Neural cell (in vitro differentiated cells): ENCODE results near the gene FAM20C. TPM values are rescaled to one million over a fixed set of nuclear protein-coding genes. Genes with fewer than 3 reads are reported as not detected.

ENCODE experiments used
- H2AFZ ChIP-seq: fragments of 200-600, 300-800 bp; sonication (generic), shearing (Covaris generic); 2 replicates; pipeline ENCODE4 v1.6.0; 2014; ENCODE audit warnings: low read depth, mild to moderate bottlenecking, antibody characterized with exemption, low read length, moderate library complexity
- H3F3A ChIP-seq: fragments of 200-600 bp; shearing (Covaris generic); 2 replicates; pipeline ENCODE4 v1.6.1; 2016; ENCODE audit warnings: mild to moderate bottlenecking, moderate library complexity, mixed read lengths, antibody characterized with exemption, low read length; ENCODE audit not compliant: insufficient read depth, poor library complexity, severe bottlenecking
- H3K27ac ChIP-seq: fragments of 200-600, 300-800 bp; sonication (generic), shearing (Covaris generic); 2 replicates; pipeline ENCODE4 v1.5.1; 2014; ENCODE audit warnings: mild to moderate bottlenecking, low read length, moderate library complexity
- H3K27me3 ChIP-seq: fragments of 300-800, 200-600 bp; sonication (generic), shearing (Covaris generic); 2 replicates; pipeline ENCODE4 v1.6.0; 2014; ENCODE audit warnings: mild to moderate bottlenecking, low read depth, low read length, moderate library complexity; ENCODE audit not compliant: insufficient read depth
- H3K36me3 ChIP-seq: fragments of 300-800, 200-600 bp; sonication (generic), shearing (Covaris generic); 2 replicates; pipeline ENCODE4 v1.5.1; 2014; ENCODE audit warnings: mild to moderate bottlenecking, antibody characterized with exemption, low read length, moderate library complexity; ENCODE audit not compliant: insufficient read depth
- H3K4me2 ChIP-seq: fragments of 300-800, 200-600 bp; sonication (generic), shearing (Covaris generic); 2 replicates; pipeline ENCODE4 v1.6.0; 2014; ENCODE audit warnings: mild to moderate bottlenecking, low read length
- H3K4me3 ChIP-seq: fragments of 300-800, 200-600 bp; sonication (generic), shearing (Covaris generic); 2 replicates; pipeline ENCODE4 v1.5.1; 2014; ENCODE audit warnings: mild to moderate bottlenecking, low read length, moderate library complexity
- H3K79me2 ChIP-seq: fragments of 200-600 bp; shearing (Covaris generic); replicated peaks from 2 replicates; pipeline ENCODE4 v1.6.0; 2014; ENCODE audit warnings: mild to moderate bottlenecking, low read length, moderate library complexity; ENCODE audit not compliant: insufficient read depth
- H3K9ac ChIP-seq: fragments of 300-800, 200-600 bp; sonication (generic), shearing (Covaris generic); 2 replicates; pipeline ENCODE4 v1.6.1; 2016; ENCODE audit warnings: mild to moderate bottlenecking, low read length, mixed read lengths
- H3K9me2 ChIP-seq: fragments of 200-600 bp; shearing (Covaris generic); 2 replicates; pipeline ENCODE4 v1.6.1; 2016; ENCODE audit warnings: mild to moderate bottlenecking, low read length, mixed read lengths; ENCODE audit not compliant: insufficient read depth
- H3K9me3 ChIP-seq: fragments of 200-600, 300-800 bp; sonication (generic), shearing (Covaris generic); 2 replicates; pipeline ENCODE4 v1.6.1; 2016; ENCODE audit warnings: mild to moderate bottlenecking, mixed run types, low read length, moderate library complexity, mixed read lengths
- H4K20me1 ChIP-seq: fragments of 200-600 bp; shearing (Covaris generic); 2 replicates; pipeline ENCODE4 v1.6.1; 2016; ENCODE audit warnings: mild to moderate bottlenecking, mixed run types; ENCODE audit not compliant: insufficient read depth
- EP300 ChIP-seq: fragments of 450-650 bp; conservative IDR thresholded peaks from 2 replicates; pipeline ENCODE4 v1.6.1; 2014; ENCODE audit warnings: antibody characterized with exemption, mild to moderate bottlenecking, moderate library complexity; ENCODE audit not compliant: poor library complexity, severe bottlenecking
- EZH2 ChIP-seq: fragments of 200-600, 300-800 bp; shearing (Covaris generic), sonication (generic); IDR thresholded peaks from 2 replicates; pipeline ENCODE4 v1.6.1; 2014; ENCODE audit warnings: antibody characterized with exemption, low read length, borderline replicate concordance, mild to moderate bottlenecking; ENCODE audit not compliant: insufficient read depth, poor library complexity, severe bottlenecking
- MXI1 ChIP-seq: fragments of 450-650 bp; conservative IDR thresholded peaks from 2 replicates; pipeline ENCODE4 v1.6.1; 2014; ENCODE audit warnings: antibody characterized with exemption, mild to moderate bottlenecking; ENCODE audit not compliant: poor library complexity, severe bottlenecking
- POLR2AphosphoS5 ChIP-seq: IDR thresholded peaks from 2 replicates; pipeline ENCODE4 v1.6.1; 2012
- RAD21 ChIP-seq: fragments of 450-650 bp; conservative IDR thresholded peaks from 2 replicates; pipeline ENCODE4 v1.6.1; 2014; ENCODE audit warnings: antibody characterized with exemption, mild to moderate bottlenecking, moderate library complexity
- SMC3 ChIP-seq: fragments of 450-650 bp; conservative IDR thresholded peaks from 2 replicates; pipeline ENCODE4 v1.6.1; 2014; ENCODE audit warnings: antibody characterized with exemption, mild to moderate bottlenecking, moderate library complexity; ENCODE audit not compliant: poor library complexity
- TAF1 ChIP-seq: IDR thresholded peaks from 2 replicates; pipeline ENCODE4 v1.6.1; 2012; ENCODE audit warnings: low read depth
- polyA plus RNA-seq: library from polyadenylated mRNA; depleted of rRNA; stranded (reverse); fragments of >200 nt; gene quantifications from 2 replicates; pipeline ENCODE4 v1.2.3, GENCODE V29; 2014
- TF ChIP-seq, protein P1 (sequence below): IDR thresholded peaks from 2 replicates; pipeline ENCODE4 v1.6.1; 2012; ENCODE audit warnings: borderline replicate concordance
- TF ChIP-seq, protein P2 (sequence below): fragments of 450-650 bp; IDR thresholded peaks from 2 replicates; pipeline ENCODE4 v1.5.1; 2014; ENCODE audit warnings: antibody characterized with exemption, mild to moderate bottlenecking, moderate library complexity; ENCODE audit not compliant: poor library complexity, severe bottlenecking

The FAM20C gene
- polyA plus RNA-seq, 1 donor from 2014 or later = 22.7 TPM

DNA sequence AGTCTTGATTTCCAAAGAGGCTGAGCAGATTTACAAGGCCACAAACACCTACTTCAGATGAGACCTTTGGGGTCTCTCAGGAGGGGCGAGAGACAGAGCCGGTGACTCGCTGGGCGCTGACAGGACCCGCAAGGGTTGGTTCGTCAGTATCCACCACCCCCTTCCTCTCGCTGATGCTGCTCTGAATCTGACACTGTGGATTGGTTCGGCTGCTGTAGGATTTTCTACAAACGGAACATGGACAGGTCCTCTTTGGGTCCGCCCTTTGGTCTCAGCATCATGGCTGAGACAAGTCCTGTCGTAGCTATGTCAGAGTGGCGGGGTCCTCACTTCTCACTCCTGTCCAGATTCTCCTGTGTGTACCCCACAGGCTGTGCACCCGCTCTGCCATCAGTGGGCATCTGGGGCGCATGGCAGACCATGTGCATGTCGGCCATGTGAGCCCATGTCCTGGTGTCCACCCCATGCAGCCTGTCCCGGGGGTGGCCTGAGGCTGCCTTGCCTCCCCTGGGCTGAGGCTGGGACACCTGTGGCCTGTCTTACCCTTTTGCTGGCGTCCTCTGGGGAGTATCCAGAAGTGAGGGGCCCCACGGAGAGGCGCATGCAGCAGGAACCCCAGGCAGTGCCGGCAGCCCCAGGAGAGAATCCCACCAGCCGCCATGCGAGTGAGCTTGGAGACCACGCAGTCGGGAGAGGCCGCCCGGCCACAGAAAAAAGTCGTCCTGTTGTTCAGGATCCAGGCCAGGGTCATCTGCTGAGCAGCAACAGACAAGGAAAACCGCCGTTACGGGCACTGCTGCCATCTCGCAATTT is 21.6 kb upstream of the FAM20C start:
- Histone ChIP-seq H3K9ac (no peak overlapping the region), H3K9me3 (no peaks in the 10 kb centered on the region), H3K36me3 (no peaks in the 10 kb centered on the region), H4K20me1 (no peaks in the 10 kb centered on the region), H2AFZ (no peak overlapping the region), H3K79me2 (no peaks in the 10 kb centered on the region), H3K27me3 (no peaks in the 10 kb centered on the region), H3F3A (no peaks in the 10 kb centered on the region), H3K4me3 (no peak overlapping the region), H3K4me2 (no peak overlapping the region), H3K9me2 (no peaks in the 10 kb centered on the region), H3K27ac (no peak overlapping the region)
- TF ChIP-seq SMC3 (no peak), EP300 (no peak), EZH2 (no peak), RAD21 (no peak), MXI1 (no peak), TAF1 (no peak), POLR2AphosphoS5 (no peak)
- TF ChIP-seq, protein P1, sequence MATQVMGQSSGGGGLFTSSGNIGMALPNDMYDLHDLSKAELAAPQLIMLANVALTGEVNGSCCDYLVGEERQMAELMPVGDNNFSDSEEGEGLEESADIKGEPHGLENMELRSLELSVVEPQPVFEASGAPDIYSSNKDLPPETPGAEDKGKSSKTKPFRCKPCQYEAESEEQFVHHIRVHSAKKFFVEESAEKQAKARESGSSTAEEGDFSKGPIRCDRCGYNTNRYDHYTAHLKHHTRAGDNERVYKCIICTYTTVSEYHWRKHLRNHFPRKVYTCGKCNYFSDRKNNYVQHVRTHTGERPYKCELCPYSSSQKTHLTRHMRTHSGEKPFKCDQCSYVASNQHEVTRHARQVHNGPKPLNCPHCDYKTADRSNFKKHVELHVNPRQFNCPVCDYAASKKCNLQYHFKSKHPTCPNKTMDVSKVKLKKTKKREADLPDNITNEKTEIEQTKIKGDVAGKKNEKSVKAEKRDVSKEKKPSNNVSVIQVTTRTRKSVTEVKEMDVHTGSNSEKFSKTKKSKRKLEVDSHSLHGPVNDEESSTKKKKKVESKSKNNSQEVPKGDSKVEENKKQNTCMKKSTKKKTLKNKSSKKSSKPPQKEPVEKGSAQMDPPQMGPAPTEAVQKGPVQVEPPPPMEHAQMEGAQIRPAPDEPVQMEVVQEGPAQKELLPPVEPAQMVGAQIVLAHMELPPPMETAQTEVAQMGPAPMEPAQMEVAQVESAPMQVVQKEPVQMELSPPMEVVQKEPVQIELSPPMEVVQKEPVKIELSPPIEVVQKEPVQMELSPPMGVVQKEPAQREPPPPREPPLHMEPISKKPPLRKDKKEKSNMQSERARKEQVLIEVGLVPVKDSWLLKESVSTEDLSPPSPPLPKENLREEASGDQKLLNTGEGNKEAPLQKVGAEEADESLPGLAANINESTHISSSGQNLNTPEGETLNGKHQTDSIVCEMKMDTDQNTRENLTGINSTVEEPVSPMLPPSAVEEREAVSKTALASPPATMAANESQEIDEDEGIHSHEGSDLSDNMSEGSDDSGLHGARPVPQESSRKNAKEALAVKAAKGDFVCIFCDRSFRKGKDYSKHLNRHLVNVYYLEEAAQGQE = no peak
- TF ChIP-seq, protein P2, sequence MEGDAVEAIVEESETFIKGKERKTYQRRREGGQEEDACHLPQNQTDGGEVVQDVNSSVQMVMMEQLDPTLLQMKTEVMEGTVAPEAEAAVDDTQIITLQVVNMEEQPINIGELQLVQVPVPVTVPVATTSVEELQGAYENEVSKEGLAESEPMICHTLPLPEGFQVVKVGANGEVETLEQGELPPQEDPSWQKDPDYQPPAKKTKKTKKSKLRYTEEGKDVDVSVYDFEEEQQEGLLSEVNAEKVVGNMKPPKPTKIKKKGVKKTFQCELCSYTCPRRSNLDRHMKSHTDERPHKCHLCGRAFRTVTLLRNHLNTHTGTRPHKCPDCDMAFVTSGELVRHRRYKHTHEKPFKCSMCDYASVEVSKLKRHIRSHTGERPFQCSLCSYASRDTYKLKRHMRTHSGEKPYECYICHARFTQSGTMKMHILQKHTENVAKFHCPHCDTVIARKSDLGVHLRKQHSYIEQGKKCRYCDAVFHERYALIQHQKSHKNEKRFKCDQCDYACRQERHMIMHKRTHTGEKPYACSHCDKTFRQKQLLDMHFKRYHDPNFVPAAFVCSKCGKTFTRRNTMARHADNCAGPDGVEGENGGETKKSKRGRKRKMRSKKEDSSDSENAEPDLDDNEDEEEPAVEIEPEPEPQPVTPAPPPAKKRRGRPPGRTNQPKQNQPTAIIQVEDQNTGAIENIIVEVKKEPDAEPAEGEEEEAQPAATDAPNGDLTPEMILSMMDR = no peak

DNA sequence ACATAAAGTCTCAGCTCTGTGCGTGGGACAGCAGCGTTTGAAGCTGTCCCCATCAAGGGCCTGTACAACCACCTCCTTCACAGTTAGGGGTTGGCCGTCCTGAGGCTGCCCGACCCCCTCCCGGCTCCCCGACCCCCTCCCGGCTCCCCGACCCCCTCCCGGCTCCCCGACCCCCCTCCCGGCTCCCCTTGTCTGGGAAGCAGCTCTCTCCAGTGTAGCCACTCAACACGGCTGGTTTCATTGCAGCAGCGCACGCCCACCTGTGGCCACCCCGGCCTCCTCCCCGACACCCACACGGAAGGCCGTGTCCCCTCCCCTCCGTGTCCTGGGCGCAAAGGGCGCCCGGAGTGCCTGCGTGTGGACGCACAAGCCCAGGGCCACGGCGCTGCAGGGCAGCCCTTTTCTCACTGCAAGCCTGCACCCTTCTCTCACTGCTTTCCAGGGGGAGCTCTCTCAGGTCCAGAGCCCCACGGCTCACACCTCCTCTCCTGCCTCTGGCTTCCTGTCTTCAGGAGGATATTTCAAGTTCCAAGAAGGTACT is 20.9 kb upstream of the FAM20C start:
- no peaks in the 10 kb centered on the region for H4K20me1 ChIP-seq
- H3K9ac ChIP-seq = no peak overlapping the region
- no peaks in the 10 kb centered on the region for H3K9me2 ChIP-seq
- H3K4me2 ChIP-seq = no peak overlapping the region
- TF ChIP-seq EZH2 = no peak
- no peak for TF ChIP-seq MXI1
- no peak for TF ChIP-seq TAF1
- TF ChIP-seq, protein P2 = no peak
- TF ChIP-seq RAD21 = no peak
- TF ChIP-seq SMC3 = no peak
- TF ChIP-seq, protein P1 = no peak
- TF ChIP-seq POLR2AphosphoS5 = no peak
- no peak for TF ChIP-seq EP300
- no peak overlapping the region for H3K27ac ChIP-seq
- no peak overlapping the region for H2AFZ ChIP-seq
- no peak overlapping the region for H3K4me3 ChIP-seq
- H3K36me3 ChIP-seq = no peaks in the 10 kb centered on the region
- H3K27me3 ChIP-seq = no peaks in the 10 kb centered on the region
- H3K9me3 ChIP-seq = no peaks in the 10 kb centered on the region
- no peaks in the 10 kb centered on the region for H3K79me2 ChIP-seq
- no peaks in the 10 kb centered on the region for H3F3A ChIP-seq
